ENCODE results near the gene HIGD1C. TPM values are rescaled to one million over a fixed set of nuclear protein-coding genes. Genes with fewer than 3 reads are reported as not detected.

The HIGD1C gene
- total RNA-seq, 1 donor from 2014 or later: not detected

GRCh38 chr12:50934981-50935807 lies 17.1 kb upstream of the HIGD1C start:
- no peak for TF ChIP-seq CTCF (conservative IDR thresholded peaks at IDR 0.05)
- Mint-ChIP-seq H3K27me3 (ENCODE audit: low read depth) (no peaks in the 10 kb centered on the region), H3K4me3 (no peak overlapping the region), H3K27ac (ENCODE audit: unreplicated experiment) (no peak overlapping the region), H3K9me3 (peaks cover 2% of the 10 kb centered on the region), H3K36me3 (ENCODE audit: low read depth) (no peaks in the 10 kb centered on the region), H3K4me1 (peaks cover 24% of the 10 kb centered on the region)
- no peak for DNase-seq (ENCODE audit: low read depth, low spot score)

GRCh38 chr12:50936821-50937530 lies 15.4 kb upstream of the HIGD1C start:
- H3K4me1 Mint-ChIP-seq: peaks cover 24% of the 10 kb centered on the region
- no peak overlapping the region for H3K27ac Mint-ChIP-seq (ENCODE audit: unreplicated experiment)
- TF ChIP-seq CTCF (conservative IDR thresholded peaks at IDR 0.05): no peak
- no peaks in the 10 kb centered on the region for H3K27me3 Mint-ChIP-seq (ENCODE audit: low read depth)
- peaks cover 2% of the 10 kb centered on the region for H3K9me3 Mint-ChIP-seq
- no peak for DNase-seq (ENCODE audit: low read depth, low spot score)
- no peaks in the 10 kb centered on the region for H3K36me3 Mint-ChIP-seq (ENCODE audit: low read depth)
- no peak overlapping the region for H3K4me3 Mint-ChIP-seq

GRCh38 chr12:50937653-50938052 lies 14.7 kb upstream of the HIGD1C start:
- Mint-ChIP-seq H3K4me1 (peaks cover 24% of the 10 kb centered on the region), H3K4me3 (no peak overlapping the region), H3K27me3 (ENCODE audit: low read depth) (no peaks in the 10 kb centered on the region), H3K9me3 (peaks cover 2% of the 10 kb centered on the region), H3K36me3 (ENCODE audit: low read depth) (no peaks in the 10 kb centered on the region), H3K27ac (ENCODE audit: unreplicated experiment) (no peak overlapping the region)
- no peak for TF ChIP-seq CTCF (conservative IDR thresholded peaks at IDR 0.05)
- DNase-seq (ENCODE audit: low read depth, low spot score): no peak

- no peak for DNase-seq (ENCODE audit: low read depth, low spot score)
- Mint-ChIP-seq H3K4me3 (no peak overlapping the region), H3K4me1 (peaks cover 5% of the 10 kb centered on the region), H3K36me3 (ENCODE audit: low read depth) (no peaks in the 10 kb centered on the region), H3K27ac (ENCODE audit: unreplicated experiment) (no peak overlapping the region), H3K27me3 (ENCODE audit: low read depth) (no peaks in the 10 kb centered on the region), H3K9me3 (peaks cover 5% of the 10 kb centered on the region)
- no peak for TF ChIP-seq CTCF (conservative IDR thresholded peaks at IDR 0.05)
Measured at GRCh38 chr12:50947933-50948626, 4.3 kb upstream of the HIGD1C start.

- H3K27me3 Mint-ChIP-seq (ENCODE audit: low read depth): no peaks in the 10 kb centered on the region
- no peak overlapping the region for H3K27ac Mint-ChIP-seq (ENCODE audit: unreplicated experiment)
- peaks cover 5% of the 10 kb centered on the region for H3K4me1 Mint-ChIP-seq
- no peak for TF ChIP-seq CTCF (conservative IDR thresholded peaks at IDR 0.05)
- H3K4me3 Mint-ChIP-seq: no peak overlapping the region
- H3K36me3 Mint-ChIP-seq (ENCODE audit: low read depth): no peaks in the 10 kb centered on the region
- DNase-seq (ENCODE audit: low read depth, low spot score): no peak
- H3K9me3 Mint-ChIP-seq: peaks cover 5% of the 10 kb centered on the region
Measured at GRCh38 chr12:50948798-50949197, 3.5 kb upstream of the HIGD1C start.
